Activated T-cell treated with anti-CD3 and anti-CD28 coated beads for 48 hours (primary cell): Measurements from ENCODE around the gene GAPDH.

ENCODE experiments used
- DNase-seq: peaks from one replicate; pipeline ENCODE4 v3.0.0-alpha.2; 2020; ENCODE audit warnings: low read depth

GAPDH gene

DNA sequence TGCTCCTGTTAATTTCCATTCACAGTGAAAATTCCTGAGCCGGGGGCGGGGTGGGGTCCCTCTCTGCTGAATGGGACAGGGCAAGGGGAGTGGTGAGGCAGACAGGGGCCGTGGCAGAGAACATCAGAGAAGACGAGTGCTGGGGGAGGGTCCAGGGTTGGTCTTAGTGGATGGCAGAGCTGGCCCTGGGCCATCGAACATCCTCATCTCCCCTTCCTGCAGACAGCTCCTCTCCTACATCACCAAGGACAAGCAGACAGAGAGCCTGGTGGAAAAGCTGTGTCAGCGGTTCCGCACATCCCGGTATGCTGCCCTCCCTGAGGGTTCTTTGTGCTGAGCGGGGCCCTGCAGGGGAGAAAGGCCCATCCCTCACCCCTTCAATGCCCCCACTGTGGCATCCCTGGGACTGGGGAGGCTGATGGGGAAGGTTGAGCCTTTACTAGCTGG, 5.0 kb upstream of the GAPDH start:
- DNase-seq: no peak

GRCh38 chr12:6530576-6531260, 3.6 kb upstream of the GAPDH start:
- no peak for DNase-seq

DNA sequence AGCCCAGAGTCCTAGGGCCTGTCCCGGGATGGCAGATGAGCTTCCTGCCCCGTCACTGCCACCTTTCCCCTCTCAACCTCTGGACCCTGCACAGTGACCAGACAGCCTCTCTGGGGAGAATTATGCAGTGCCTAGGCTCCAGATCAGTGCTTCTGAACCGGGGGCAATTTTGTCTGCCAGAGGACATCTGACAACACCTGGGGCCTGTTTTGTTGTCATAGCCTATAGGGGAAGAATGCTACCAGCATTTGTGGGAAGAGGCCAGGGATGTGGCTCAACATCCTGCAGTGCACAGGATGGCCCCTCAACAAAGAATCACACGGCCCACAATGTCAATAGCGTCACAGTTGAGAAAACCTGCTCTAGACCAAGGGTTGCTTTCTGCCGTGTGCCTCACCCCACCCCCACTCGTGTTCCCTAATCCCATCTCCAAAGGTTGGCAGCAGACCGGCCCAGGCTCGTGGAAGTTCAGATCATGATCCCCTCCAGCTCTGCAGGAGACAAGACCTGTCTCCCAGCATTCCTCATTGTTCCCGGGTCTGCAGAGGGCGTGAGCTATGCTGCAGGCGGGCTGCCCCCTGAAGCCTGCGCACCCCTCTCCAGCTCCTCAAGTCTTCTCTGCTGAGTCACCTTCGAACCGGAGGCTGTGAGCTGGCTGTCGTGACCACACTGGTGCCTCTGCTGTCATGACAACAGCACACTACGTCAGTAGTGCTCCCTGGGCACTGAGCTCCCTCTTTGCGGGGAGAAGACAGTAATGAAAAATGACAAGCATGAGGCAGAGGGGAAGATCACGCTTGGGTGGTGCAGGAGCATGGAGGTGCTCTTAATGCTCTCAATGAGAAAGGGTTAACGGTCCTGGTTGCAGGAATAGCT, 2.0 kb upstream of the GAPDH start:
- peak; percentile 77 for DNase-seq

- peak; percentile 57 for DNase-seq
Measured at GRCh38 chr12:6532927-6533652, 1.2 kb upstream of the GAPDH start.

GRCh38 chr12:6533653-6533922, 729 bp upstream of the GAPDH start:
- DNase-seq: no peak

GRCh38 chr12:6534695-6534944, 303 bp downstream of the GAPDH start:
- DNase-seq: no peak

- DNase-seq: peak; percentile 72
Measured at GRCh38 chr12:6534945-6535696, 804 bp downstream of the GAPDH start.

GRCh38 chr12:6535697-6535946, 1.3 kb downstream of the GAPDH start:
- DNase-seq: no peak

DNA sequence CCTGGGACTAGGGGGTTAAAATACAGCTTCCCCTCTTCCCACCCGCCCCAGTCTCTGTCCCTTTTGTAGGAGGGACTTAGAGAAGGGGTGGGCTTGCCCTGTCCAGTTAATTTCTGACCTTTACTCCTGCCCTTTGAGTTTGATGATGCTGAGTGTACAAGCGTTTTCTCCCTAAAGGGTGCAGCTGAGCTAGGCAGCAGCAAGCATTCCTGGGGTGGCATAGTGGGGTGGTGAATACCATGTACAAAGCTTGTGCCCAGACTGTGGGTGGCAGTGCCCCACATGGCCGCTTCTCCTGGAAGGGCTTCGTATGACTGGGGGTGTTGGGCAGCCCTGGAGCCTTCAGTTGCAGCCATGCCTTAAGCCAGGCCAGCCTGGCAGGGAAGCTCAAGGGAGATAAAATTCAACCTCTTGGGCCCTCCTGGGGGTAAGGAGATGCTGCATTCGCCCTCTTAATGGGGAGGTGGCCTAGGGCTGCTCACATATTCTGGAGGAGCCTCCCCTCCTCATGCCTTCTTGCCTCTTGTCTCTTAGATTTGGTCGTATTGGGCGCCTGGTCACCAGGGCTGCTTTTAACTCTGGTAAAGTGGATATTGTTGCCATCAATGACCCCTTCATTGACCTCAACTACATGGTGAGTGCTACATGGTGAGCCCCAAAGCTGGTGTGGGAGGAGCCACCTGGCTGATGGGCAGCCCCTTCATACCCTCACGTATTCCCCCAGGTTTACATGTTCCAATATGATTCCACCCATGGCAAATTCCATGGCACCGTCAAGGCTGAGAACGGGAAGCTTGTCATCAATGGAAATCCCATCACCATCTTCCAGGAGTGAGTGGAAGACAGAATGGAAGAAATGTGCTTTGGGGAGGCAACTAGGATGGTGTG, 1.9 kb downstream of the GAPDH start:
- DNase-seq: peak; percentile 10

DNA sequence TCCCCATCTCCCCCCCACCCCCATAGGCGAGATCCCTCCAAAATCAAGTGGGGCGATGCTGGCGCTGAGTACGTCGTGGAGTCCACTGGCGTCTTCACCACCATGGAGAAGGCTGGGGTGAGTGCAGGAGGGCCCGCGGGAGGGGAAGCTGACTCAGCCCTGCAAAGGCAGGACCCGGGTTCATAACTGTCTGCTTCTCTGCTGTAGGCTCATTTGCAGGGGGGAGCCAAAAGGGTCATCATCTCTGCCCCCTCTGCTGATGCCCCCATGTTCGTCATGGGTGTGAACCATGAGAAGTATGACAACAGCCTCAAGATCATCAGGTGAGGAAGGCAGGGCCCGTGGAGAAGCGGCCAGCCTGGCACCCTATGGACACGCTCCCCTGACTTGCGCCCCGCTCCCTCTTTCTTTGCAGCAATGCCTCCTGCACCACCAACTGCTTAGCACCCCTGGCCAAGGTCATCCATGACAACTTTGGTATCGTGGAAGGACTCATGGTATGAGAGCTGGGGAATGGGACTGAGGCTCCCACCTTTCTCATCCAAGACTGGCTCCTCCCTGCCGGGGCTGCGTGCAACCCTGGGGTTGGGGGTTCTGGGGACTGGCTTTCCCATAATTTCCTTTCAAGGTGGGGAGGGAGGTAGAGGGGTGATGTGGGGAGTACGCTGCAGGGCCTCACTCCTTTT, 2.7 kb downstream of the GAPDH start:
- DNase-seq: peak; percentile 32

- peak; percentile 73 for DNase-seq
Measured at GRCh38 chr12:6537580-6538419, 3.5 kb downstream of the GAPDH start.

DNA sequence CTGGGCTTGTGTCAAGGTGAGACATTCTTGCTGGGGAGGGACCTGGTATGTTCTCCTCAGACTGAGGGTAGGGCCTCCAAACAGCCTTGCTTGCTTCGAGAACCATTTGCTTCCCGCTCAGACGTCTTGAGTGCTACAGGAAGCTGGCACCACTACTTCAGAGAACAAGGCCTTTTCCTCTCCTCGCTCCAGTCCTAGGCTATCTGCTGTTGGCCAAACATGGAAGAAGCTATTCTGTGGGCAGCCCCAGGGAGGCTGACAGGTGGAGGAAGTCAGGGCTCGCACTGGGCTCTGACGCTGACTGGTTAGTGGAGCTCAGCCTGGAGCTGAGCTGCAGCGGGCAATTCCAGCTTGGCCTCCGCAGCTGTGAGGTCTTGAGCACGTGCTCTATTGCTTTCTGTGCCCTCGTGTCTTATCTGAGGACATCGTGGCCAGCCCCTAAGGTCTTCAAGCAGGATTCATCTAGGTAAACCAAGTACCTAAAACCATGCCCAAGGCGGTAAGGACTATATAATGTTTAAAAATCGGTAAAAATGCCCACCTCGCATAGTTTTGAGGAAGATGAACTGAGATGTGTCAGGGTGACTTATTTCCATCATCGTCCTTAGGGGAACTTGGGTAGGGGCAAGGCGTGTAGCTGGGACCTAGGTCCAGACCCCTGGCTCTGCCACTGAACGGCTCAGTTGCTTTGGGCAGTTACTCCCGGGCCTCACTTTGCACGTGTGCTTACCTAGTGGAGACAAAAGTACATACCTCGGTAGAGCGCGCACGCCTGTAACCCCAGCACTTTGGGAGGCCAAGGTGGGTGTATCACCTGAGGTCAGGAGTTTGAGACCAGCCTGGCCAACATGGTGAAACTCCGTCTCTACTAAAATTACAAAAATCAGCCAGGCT, 4.3 kb downstream of the GAPDH start:
- peak; percentile 49 for DNase-seq

GRCh38 chr12:6539314-6539682, 5.0 kb downstream of the GAPDH start:
- DNase-seq: no peak

GRCh38 chr12:6539707-6540134, 5.4 kb downstream of the GAPDH start:
- no peak for DNase-seq

DNA sequence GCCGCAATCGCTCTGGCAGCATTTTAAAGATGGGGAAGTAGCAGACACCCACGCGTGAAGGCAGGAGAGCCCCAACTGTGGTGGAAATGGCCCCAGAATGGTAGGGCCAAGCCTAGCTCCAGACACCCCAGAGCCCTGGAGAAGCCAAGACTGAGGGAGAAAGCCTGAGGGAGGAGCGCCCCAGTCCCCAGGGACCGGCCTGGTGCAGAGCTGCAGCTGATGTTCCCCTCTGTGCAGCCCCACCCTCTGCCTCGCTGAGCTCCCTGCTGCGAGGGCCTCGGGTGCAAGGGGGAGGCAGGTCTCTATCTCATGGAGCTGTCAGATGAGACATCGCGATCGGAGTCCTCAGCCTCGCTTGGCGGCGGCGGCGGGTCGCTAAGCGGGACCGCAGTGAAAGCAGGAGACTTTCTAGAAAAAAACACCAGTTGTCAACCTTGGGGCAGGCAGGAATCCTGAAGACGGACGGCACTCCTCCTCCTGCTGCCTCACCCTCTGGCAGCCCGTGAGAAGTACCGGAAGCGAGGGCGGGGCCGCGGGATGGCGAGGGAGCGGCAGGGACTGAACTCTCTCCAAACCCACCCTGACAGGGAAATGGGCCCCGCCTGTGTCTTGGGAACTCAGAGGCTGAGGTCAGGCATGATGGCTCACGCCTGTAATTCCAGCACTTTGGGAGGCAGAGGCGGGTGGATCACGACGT, 6.0 kb downstream of the GAPDH start:
- DNase-seq: peak; percentile 41

DNA sequence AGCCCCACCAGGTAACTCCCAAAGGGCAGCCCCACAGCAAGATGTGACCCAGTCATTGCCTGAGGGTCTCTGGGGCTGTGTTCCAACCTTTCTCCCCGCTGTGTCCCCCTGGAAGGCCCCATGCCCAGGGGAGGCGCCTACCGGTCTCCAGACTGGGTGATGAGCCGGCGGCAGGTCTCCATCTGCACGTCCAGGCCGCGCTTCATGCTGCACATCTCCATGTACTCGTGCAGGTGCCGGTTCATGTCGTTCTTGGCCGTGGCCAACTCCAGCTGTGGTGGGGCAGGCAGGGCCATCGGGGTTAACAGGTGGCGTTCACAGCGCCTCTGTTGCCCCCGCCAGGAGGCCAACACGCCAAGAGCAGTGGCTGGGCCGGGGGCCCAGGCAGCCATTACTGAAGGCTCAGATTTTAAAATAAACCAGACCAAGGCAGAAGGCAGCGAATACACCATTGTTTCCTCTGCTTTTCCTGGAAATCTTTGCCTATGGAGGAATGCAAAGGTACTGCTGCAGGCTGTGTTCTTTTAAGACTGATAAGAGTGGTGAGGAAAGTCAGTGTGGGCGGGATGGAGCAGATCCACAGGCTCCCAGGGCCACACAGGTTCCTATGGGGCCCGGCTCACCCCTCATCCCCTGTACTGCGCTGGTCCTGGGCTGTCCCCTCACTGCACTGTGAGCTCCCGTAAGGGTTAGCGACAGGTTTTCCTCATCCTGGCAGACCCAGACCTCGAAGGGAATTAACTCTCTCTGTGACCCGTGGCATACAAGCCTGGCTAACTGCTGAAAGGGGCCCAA, 7.3 kb downstream of the GAPDH start:
- no peak for DNase-seq

DNA sequence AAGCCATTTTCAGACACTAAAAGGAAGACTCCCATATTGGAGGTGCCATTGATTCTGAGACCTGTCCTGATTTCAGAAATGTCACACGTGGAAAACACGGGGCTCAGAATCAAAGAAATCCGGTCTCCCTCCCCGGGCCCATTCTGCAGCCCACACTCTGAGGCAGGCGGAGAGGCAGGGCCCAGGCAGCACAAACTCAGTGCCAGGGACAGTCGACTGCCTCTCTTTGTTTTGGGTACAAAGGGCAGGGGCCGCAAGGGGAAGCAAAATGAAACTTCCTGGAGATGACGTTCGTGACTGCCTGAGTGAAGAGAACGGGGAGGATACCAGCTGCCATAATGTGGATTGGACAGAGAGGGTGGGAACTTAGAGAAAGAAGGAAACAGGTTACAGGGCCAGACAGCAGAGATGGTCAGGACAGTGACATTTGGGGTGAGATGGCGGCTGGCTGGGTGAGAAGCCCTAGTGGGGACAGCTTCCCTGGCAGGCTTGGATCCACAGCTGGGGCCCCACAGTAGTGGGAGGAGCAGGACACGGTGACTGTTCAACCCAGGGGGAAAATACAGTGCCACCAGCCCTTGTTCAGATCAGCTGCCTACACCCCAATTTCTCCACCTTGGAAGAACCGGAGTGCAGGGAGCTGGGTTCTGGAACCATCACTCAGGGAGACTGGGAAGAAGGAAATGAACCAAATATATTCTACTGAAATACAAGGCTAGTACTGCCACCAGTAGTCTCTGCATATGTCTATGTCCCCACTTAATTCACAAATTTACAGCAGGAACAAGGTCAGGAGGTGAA, 8.1 kb downstream of the GAPDH start:
- DNase-seq: no peak
